GM19328 (cell line): ENCODE results near the gene POU2F2.

ENCODE experiments used
- ATAC-seq: cut with Tn5 transposase; IDR thresholded peaks from one replicate; pipeline ENCODE4 v1.9.1; 2021; ENCODE audit warnings: mild to moderate bottlenecking, moderate library complexity; ENCODE audit not compliant: unreplicated experiment

Gene POU2F2

DNA sequence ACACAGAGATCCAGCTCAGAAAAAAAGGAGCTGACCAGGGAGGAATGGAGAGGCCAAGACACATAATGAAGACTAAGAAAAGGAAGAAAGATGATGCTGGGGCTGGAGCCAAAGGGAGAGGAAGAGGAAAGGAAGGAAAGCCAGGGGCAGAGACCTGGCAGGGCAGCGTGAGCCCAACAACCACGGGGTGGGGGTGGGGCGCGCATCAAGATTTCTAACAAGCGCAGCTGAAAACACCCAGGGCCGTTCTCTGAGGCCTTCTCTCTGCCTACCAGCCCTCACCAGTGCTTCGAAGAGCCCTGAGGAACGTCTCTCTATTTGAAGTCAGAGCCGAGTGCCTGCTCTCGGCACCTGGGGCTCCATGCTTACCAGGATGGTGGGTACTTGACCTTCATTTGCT lies 23.6 kb upstream of the POU2F2 start:
- ATAC-seq: no peak

- no peak for ATAC-seq
These were observed 22.5 kb upstream of the POU2F2 start for GRCh38 chr19:42154471-42155323.

- ATAC-seq: no peak
These were observed 21.6 kb upstream of the POU2F2 start for GRCh38 chr19:42153672-42154433.

- ATAC-seq: no peak
These were observed 20.8 kb upstream of the POU2F2 start for GRCh38 chr19:42152910-42153671.

DNA sequence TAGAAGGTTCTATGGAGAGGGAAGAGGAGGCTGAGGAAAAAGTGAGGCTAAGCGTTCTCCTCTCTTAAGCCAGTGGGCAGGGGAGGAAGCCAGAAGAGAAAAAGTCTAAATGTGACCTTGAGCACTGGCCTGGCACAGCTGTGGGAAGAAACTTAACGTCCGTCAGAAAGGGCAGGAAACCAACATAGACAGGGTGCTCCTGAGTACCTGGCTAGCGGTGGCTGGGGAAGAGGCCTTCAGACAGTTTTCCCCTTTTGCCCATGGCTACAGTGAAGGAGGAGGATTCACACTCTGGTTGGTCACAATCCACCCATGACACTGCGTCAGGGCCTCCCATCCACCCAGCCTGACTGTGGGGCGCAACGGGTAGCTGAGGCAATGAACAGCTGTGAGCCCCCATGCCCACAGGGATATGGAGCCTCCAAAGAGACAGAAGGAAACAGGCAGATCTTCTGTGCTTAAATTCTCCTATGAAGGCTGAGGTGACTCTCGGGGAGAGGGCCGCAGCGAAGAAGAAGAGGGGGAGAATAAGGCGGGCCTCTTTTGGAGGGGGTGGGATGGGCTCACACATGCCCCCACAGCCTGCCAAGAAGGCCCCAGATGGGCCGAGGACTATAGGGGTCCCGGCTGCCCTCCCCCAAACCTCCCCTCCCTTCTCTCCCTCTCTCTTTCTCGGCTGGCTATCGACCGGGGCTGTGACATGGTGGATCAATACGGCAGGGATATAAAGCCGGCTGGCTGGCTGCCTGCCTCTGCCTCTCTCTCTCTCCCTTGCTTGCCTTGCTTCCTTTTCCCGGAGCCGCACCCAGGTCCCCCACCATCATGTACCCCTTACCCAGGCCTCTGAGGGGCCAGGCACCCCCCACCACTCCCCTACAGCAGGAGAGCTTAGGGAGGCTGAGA lies 19.8 kb upstream of the POU2F2 start:
- no peak for ATAC-seq

GRCh38 chr19:42150911-42151361 lies 18.7 kb upstream of the POU2F2 start:
- ATAC-seq: no peak

GRCh38 chr19:42150364-42150763 lies 18.1 kb upstream of the POU2F2 start:
- no peak for ATAC-seq

DNA sequence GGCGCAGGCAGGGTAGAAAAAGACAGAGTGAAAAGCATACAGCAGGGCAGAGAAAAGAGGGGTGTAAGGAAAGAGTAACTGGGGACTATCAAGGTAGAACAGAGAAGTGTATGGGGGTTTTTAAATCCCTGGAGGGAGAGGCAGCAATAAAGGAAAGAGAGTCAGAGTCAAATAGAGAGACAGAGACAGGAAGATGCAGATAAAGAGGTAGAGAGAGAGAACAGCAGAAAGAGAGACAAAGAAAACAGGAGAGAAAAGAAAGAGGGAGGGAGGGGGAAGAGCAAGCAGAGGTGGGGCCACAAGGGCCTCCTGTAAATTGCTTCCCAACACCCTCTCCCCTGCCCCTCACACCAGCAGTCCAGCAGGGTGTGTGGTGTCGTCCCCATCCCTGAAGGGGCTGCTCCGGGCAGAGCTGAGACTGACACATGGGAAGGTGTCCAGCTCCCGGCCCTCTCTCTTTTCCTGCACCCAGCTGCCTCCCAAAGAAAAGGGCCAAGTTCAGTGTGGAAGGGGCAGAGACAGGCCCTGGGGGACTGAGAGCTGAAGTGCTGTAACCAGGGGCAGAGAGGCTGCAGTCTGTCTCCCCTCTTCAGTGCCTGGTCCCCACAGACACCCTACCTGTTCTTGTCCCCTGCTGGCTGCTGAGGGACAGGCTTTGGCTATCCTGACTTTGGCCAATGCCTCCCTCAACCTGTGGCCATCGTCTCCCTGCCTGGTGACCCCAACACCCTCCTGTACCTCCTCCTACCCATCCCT lies 17.4 kb upstream of the POU2F2 start:
- no peak for ATAC-seq

GRCh38 chr19:42148266-42148665 lies 16.0 kb upstream of the POU2F2 start:
- ATAC-seq: no peak

- no peak for ATAC-seq
These were observed 11.3 kb upstream of the POU2F2 start for GRCh38 chr19:42143341-42144234.

DNA sequence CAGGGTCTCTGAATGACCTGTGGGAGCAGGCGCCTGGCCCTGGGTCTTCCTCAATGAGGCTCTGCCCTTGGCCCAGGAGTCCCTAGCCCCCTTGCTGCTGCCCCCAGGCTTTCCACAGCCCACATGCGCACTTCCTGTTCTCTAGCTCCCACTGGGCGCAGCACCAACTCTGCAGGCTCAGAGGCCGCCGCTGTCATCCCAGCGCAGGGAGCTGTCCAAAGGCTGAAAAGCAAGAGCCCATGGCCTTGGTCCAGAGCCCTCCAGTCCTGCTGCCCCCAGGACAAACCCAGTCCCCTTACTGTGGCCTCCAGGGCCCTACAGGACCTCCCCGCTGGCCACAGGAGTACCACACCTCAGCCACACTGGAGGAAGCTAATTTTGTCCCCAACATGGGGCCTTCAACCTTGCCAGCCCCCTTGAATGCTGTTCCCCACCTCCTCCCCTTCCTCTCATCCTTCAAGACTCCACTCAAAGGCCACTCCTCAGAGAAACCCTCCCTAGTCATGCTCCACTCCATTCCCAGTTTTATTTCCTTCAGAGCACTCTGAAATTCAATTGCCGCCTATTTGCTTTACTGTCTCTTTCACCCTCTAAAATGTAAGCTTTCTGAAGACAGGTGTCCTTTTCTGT lies 8.0 kb upstream of the POU2F2 start:
- no peak for ATAC-seq

- no peak for ATAC-seq
These were observed 2.4 kb upstream of the POU2F2 start for GRCh38 chr19:42134535-42135070.

GRCh38 chr19:42132851-42133528 lies 744 bp upstream of the POU2F2 start:
- peak; percentile 31 for ATAC-seq

- no peak for ATAC-seq
These were observed 857 bp downstream of the POU2F2 start for GRCh38 chr19:42131149-42132029.

- no peak for ATAC-seq
These were observed 2.0 kb downstream of the POU2F2 start for GRCh38 chr19:42130254-42130573.
